CD4-positive, alpha-beta memory T cell (primary cell): Measurements from ENCODE around the gene TLX1. TPM values are rescaled to one million over a fixed set of nuclear protein-coding genes. Genes with fewer than 3 reads are reported as not detected.
"Not testable (repeated sequence)": the region's sequence is repeated elsewhere in the genome, so short reads cannot be mapped to it uniquely, and the experiment has no call there.

Source experiments
- CTCF ChIA-PET: fragments of 350-600 bp; sonication (Branson Sonifier 250); formaldehyde crosslinking; loops from one replicate; lab custom pipeline; 2021; ENCODE audit warnings: inconsistent platforms; ENCODE audit not compliant: partially characterized antibody; lab: Charles Lee
- POLR2A ChIA-PET: fragments of 350-600 bp; sonication (Branson Sonifier 250); formaldehyde crosslinking; loops from one replicate; lab custom pipeline; 2021; ENCODE audit not compliant: partially characterized antibody; lab: Charles Lee
- DNase-seq, 5 donors: peaks; one replicate each; pipeline versions ENCODE4 v3.0.0 to v3.0.0-alpha.2; 2020 to 2022; ENCODE audit warnings: mixed read lengths in 1 of 5
- H3K27ac ChIP-seq: one replicate; pipeline ENCODE4 v1.7.0; 2013; ENCODE audit warnings: low read depth, low read length
- H3K27me3 ChIP-seq: 2 replicates; pipeline ENCODE4 v1.7.0; 2013; ENCODE audit warnings: mild to moderate bottlenecking, low read length, moderate library complexity; ENCODE audit not compliant: insufficient read depth
- H3K36me3 ChIP-seq: 2 replicates; pipeline ENCODE4 v1.7.0; 2013; ENCODE audit warnings: mild to moderate bottlenecking, low read length, moderate library complexity; ENCODE audit not compliant: insufficient read depth
- H3K4me1 ChIP-seq: 2 replicates; pipeline ENCODE4 v1.7.0; 2013; ENCODE audit warnings: mild to moderate bottlenecking, low read length, moderate library complexity; ENCODE audit not compliant: insufficient read depth
- H3K4me3 ChIP-seq, 2 donors: one replicate each; pipeline ENCODE4 v1.7.0; 2013; ENCODE audit warnings: low read length in 2 of 2, mild to moderate bottlenecking in 1 of 2
- H3K9me3 ChIP-seq, 2 donors: one replicate each; pipeline ENCODE4 v1.7.0; 2013; ENCODE audit warnings: low read length in 2 of 2, control low read depth in 1 of 2; ENCODE audit not compliant: control insufficient read depth in 1 of 2
- H3K27ac Mint-ChIP-seq, 7 donors: one replicate each; pipeline ENCODE4 v1.8.0; 2020 to 2021; ENCODE audit warnings: mixed read lengths in 7 of 7, mild to moderate bottlenecking in 6 of 7, inconsistent platforms in 3 of 7, moderate library complexity in 3 of 7
- H3K27me3 Mint-ChIP-seq, 2 donors: one replicate each; pipeline ENCODE4 v1.8.0; 2020 to 2021; ENCODE audit warnings: mixed read lengths in 2 of 2
- H3K36me3 Mint-ChIP-seq, 2 donors: one replicate each; pipeline ENCODE4 v1.8.0; 2020 to 2021; ENCODE audit warnings: mixed read lengths in 2 of 2, inconsistent platforms in 1 of 2, mild to moderate bottlenecking in 1 of 2
- H3K4me1 Mint-ChIP-seq, 4 donors: one replicate each; pipeline ENCODE4 v1.8.0; 2020 to 2021; ENCODE audit warnings: mixed read lengths in 4 of 4, mild to moderate bottlenecking in 1 of 4
- H3K4me3 Mint-ChIP-seq, 8 donors: one replicate each; pipeline ENCODE4 v1.8.0; 2020 to 2021; ENCODE audit warnings: mixed read lengths in 8 of 8, mild to moderate bottlenecking in 7 of 8, moderate library complexity in 6 of 8, inconsistent platforms in 3 of 8
- H3K9me3 Mint-ChIP-seq, 8 donors: one replicate each; pipeline ENCODE4 v1.8.0; 2020 to 2021; ENCODE audit warnings: mixed read lengths in 8 of 8, mild to moderate bottlenecking in 5 of 8, inconsistent platforms in 3 of 8, moderate library complexity in 1 of 8
- intact Hi-C: fragments of 100-400 bp; cut with micrococcal nuclease; formaldehyde crosslinking; loops from one replicate; pipeline ENCODE4 v1.15.1; 2023
- polyA plus RNA-seq, 2 donors: library from polyadenylated mRNA; unstranded; fragments of 300-500 nt; fragmentation: Illumina TruSeq; gene quantifications; one replicate each; pipeline ENCODE4 v1.2.3, GENCODE V29; 2021
- total RNA-seq, 2 experiments: library from RNA; stranded (reverse); gene quantifications; one replicate each; pipeline ENCODE4 v1.2.3, GENCODE V29; 2021

TLX1 gene
- total and polyA plus RNA-seq, 4 experiments from 2014 or later: not detected

DNA sequence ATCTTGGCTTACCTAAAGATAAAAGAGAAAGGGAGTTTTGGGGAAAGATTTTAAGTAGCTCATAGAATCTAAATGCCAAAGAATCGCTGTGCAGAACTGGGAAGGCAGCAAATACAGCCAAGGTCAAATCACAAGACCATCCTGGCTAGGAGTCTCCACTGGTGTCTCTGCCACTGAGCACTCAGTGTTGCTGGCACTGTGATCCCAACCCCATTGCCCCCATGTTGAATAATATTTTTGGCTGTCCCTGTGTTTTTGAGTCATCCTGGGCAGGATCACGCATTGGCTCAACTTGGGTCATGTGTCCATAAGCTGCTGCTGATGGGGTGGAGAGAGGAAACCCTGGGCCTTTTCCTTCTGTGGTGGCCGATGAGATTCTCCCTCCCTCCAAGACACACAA, 21.2 kb downstream of the TLX1 start:
- H3K4me3 Mint-ChIP-seq: no peak overlapping the region
- no peaks in the 10 kb centered on the region for H3K36me3 Mint-ChIP-seq
- H3K27ac Mint-ChIP-seq: no peak overlapping the region
- H3K36me3 ChIP-seq: no peaks in the 10 kb centered on the region
- H3K4me3 ChIP-seq: no peak overlapping the region
- DNase-seq: no peak
- H3K27ac ChIP-seq: no peak overlapping the region
- H3K9me3 ChIP-seq: no peaks in the 10 kb centered on the region
- intact Hi-C loops: no loop called here
- CTCF ChIA-PET: interaction anchor here (0.9 to 2.1 kb wide), 4 partner anchors 9 to 56 kb away, joined by 3 to 12 read pairs (median 9); no protein-coding TSS in a partner anchor
- POLR2A ChIA-PET: no interaction called here
- no peaks in the 10 kb centered on the region for H3K4me1 Mint-ChIP-seq
- H3K9me3 Mint-ChIP-seq: peaks cover 0 to 5% (median 3%) of the 10 kb centered on the region in 8 donors
- H3K27me3 Mint-ChIP-seq: peaks cover 30 to 58% of the 10 kb centered on the region in 2 donors
- H3K27me3 ChIP-seq: peaks cover 7% of the 10 kb centered on the region
- H3K4me1 ChIP-seq: no peaks in the 10 kb centered on the region

DNA sequence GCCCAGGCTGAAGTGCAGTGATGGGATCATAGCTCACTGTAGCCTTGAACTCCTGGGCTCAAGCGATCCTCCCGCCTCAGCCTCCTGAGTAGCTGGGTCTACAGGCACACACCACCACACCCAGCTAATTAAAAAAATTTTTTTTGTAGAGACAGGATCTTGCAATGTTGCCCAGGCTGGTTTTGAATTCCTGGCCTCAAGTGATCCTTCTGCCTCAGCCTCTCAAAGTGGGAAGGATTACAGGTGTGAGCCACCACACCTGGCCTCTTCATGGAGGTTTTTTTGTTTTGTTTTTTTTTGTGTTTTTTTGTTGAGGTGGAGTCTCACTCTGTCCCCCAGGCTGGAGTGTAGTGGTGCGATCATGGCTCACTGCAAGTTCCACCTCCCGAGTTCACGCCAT, 23.4 kb downstream of the TLX1 start:
- intact Hi-C loops, H3K4me3 ChIP-seq, H3K36me3 Mint-ChIP-seq, H3K27me3 ChIP-seq, H3K27ac Mint-ChIP-seq, H3K36me3 ChIP-seq, H3K4me3 Mint-ChIP-seq, H3K27ac ChIP-seq, H3K4me1 Mint-ChIP-seq, DNase-seq, POLR2A ChIA-PET, H3K9me3 Mint-ChIP-seq, H3K4me1 ChIP-seq, H3K9me3 ChIP-seq: not testable (repeated sequence)
- H3K27me3 Mint-ChIP-seq: peaks cover 20 to 45% of the 10 kb centered on the region in 2 donors
- CTCF ChIA-PET: interaction anchor here (2.3 to 3.4 kb wide), 2 partner anchors 13 to 59 kb away, joined by 6 to 20 read pairs; no protein-coding TSS in a partner anchor

DNA sequence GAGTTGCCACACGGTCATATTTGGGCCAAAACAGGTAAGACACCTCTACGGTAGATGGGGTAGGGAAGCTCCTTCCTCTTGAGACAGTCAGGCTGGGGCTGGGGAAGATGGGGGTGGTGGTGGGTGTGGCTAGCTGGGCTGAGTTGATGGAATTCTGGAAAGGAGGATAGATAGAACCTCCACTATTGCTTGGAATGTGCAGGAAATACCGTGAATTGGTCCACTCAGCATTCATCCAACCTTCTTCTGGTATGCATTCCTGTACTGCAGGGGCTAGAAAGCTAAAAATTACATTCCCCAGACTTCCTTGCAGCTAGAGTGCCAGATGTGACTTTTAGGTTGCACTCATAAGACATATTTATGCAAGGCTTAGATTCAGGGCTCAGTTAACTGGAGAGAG, 24.8 kb downstream of the TLX1 start:
- intact Hi-C loops: no loop called here
- H3K27ac Mint-ChIP-seq: no peak overlapping the region
- Histone ChIP-seq H3K4me3 (no peak overlapping the region), H3K36me3 (no peaks in the 10 kb centered on the region), H3K4me1 (no peaks in the 10 kb centered on the region), H3K27ac (no peak overlapping the region), H3K9me3 (no peaks in the 10 kb centered on the region), H3K27me3 (no peaks in the 10 kb centered on the region)
- no peaks in the 10 kb centered on the region for H3K4me1 Mint-ChIP-seq
- no peaks in the 10 kb centered on the region for H3K36me3 Mint-ChIP-seq
- POLR2A ChIA-PET: no interaction called here
- no peaks in the 10 kb centered on the region for H3K9me3 Mint-ChIP-seq
- CTCF ChIA-PET: interaction anchor here (2.3 to 3.4 kb wide), 2 partner anchors 14 to 60 kb away, joined by 6 to 20 read pairs; no protein-coding TSS in a partner anchor
- peaks cover 17 to 39% of the 10 kb centered on the region in 2 donors for H3K27me3 Mint-ChIP-seq
- H3K4me3 Mint-ChIP-seq: no peak overlapping the region
- no peak for DNase-seq

DNA sequence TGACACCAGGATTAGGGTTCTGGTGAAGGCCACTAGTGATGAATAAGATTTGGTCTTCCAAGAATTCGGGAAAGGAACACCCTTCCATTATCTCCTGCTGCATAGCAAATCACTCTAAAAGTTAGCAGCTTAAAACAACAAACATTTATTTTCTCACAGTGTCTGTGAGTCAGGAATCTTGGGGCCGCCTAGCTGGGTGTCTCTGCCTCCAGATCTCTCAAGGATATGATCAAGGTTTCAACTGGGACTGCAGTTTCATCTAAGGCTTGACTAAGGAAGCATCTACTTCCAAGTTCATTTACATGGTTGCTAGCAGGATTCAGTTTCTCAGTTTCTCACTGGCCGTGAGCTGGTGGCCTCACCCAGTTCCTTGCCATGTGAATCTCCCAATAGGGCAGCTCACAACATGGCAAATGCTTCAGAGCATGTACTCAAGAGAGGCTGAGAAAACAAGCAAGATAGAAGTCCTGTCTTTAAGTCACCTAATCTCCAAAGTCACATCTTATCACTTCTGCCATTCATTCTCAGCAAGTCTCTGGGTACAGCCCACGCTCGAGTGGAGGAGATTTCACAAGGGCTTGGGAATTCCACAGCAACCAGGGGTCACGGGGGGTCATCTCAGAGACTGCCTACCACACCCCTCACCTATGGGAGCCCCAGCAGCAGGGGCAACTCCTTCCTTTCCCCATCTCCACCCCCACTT, 26.8 kb downstream of the TLX1 start:
- Mint-ChIP-seq H3K27ac (no peak overlapping the region), H3K27me3 (peaks cover 27 to 47% of the 10 kb centered on the region in 2 donors), H3K36me3 (no peaks in the 10 kb centered on the region), H3K9me3 (no peaks in the 10 kb centered on the region), H3K4me3 (no peak overlapping the region), H3K4me1 (peaks cover 6 to 14% (median 10%) of the 10 kb centered on the region in 4 donors)
- H3K9me3 ChIP-seq: no peaks in the 10 kb centered on the region
- H3K4me1 ChIP-seq: peaks cover 8% of the 10 kb centered on the region
- H3K27me3 ChIP-seq: peaks cover 7% of the 10 kb centered on the region
- H3K36me3 ChIP-seq: no peaks in the 10 kb centered on the region
- no peak overlapping the region for H3K27ac ChIP-seq
- ChIA-PET CTCF (interaction anchor here (0.9 kb wide), 1 partner anchor 63 kb away, joined by 4 read pairs; no protein-coding TSS in a partner anchor), POLR2A (no interaction called here)
- no peak for DNase-seq
- H3K4me3 ChIP-seq: no peak overlapping the region
- intact Hi-C loops: no loop called here

DNA sequence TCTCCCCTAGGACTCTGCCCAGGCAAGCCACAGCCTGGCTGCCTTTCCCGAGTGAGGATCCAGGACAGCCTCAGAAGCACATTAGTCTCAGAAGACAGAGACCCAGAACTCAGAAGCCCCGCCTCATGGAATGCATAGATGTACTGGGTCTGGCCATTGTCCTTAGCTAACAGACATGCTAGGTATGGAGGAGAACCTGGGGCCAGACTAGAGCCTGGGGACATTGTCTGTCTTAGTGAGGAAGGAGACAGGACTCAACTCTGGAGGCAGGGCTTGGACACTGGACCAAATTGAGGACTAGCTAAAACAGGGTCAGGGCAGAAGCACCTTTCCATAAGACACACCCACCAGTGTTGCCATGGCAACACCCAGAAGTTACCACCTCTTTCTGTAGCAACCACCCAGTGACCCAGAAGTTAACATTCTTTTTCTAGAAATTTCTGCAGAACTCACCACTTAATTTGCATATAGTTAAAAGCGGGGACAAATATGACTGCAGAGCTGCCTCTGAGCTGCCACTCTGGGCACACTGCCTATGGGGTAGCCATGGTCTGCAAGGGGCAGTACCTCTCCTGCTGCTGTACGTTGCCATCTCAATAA, 27.5 kb downstream of the TLX1 start:
- DNase-seq: no peak
- Mint-ChIP-seq H3K27me3 (peaks cover 27 to 47% of the 10 kb centered on the region in 2 donors), H3K27ac (no peak overlapping the region), H3K36me3 (no peaks in the 10 kb centered on the region), H3K4me3 (no peak overlapping the region), H3K9me3 (no peaks in the 10 kb centered on the region), H3K4me1 (peaks cover 6 to 14% (median 10%) of the 10 kb centered on the region in 4 donors)
- CTCF ChIA-PET: no interaction called here
- intact Hi-C loops: no loop called here
- Histone ChIP-seq H3K9me3 (no peaks in the 10 kb centered on the region), H3K36me3 (no peaks in the 10 kb centered on the region), H3K4me3 (no peak overlapping the region), H3K4me1 (peaks cover 8% of the 10 kb centered on the region), H3K27ac (no peak overlapping the region), H3K27me3 (peaks cover 7% of the 10 kb centered on the region)
- POLR2A ChIA-PET: no interaction called here

DNA sequence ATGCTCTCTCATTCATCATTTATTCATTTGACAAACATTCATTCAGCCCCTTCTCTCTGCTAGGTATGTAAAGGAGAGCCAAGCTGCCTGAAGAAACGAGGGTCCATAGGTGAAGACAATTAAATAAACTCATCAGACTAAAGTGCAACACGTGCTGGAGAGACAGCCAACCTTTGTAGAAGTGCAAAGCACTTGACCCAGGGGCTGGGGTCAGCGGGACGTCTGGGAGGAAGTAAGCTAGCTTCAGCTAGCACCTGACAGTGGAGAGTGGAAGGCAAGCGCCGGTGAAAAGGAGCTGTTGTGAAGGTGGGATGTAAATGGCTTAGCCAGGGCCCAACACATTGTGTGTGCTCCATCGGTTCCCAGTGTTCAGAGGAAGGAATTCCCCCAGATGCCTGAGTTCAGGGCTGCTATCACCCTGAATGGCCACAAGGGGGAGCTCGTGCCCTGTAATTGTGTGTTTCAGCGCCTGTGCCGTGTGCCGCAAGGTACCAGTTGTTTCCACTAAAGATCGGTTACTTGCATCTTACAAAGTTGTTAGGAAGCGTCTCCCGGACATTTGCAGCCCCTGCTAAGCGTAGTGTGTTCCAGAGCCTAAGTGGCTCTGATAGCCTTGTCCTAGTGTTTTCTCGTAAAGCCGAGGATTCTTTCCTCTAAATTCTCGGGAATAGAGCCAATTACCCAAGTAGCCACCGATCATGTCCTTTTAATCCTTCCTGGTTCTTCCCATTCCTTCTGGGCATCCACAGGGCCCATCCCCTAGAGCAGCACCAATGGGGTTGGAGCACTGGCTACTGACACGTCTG, 30.6 kb downstream of the TLX1 start:
- Histone ChIP-seq H3K27me3 (peaks cover 7% of the 10 kb centered on the region), H3K27ac (no peak overlapping the region), H3K9me3 (no peaks in the 10 kb centered on the region), H3K36me3 (no peaks in the 10 kb centered on the region), H3K4me3 (no peak overlapping the region), H3K4me1 (peaks cover 8% of the 10 kb centered on the region)
- Mint-ChIP-seq H3K27me3 (peaks cover 38 to 51% of the 10 kb centered on the region in 2 donors), H3K4me3 (peak overlapping the region in 3 of 8 donors; percentile 41 to 69 (median 62)), H3K4me1 (peaks cover 6 to 14% (median 11%) of the 10 kb centered on the region in 4 donors), H3K27ac (peak overlapping the region in 2 of 7 donors; percentile 14 to 20), H3K36me3 (no peaks in the 10 kb centered on the region), H3K9me3 (no peaks in the 10 kb centered on the region)
- intact Hi-C loops: loop anchor here (1.0 to 5.0 kb wide), 3 partner anchors 130 to 409 kb away; no protein-coding TSS in a partner anchor
- POLR2A ChIA-PET: no interaction called here
- CTCF ChIA-PET: interaction anchor here (0.6 to 2.1 kb wide), 20 partner anchors 10 to 620 kb away, joined by 3 to 17 read pairs (median 4); no protein-coding TSS in a partner anchor
- peak; percentile 62 to 71 (median 69) for DNase-seq
